Trophoblast cell (in vitro differentiated cells and primary cell): ENCODE results near the gene VRTN.
"Not testable (repeated sequence)": the region's sequence is repeated elsewhere in the genome, so short reads cannot be mapped to it uniquely, and the experiment has no call there.

Experiments used
- DNase-seq, 2 donors: peaks; one replicate each; pipeline ENCODE4 v3.0.0-alpha.2; 2016
- H2AFZ ChIP-seq: 2 replicates; pipeline ENCODE4 v1.6.1; 2013; ENCODE audit warnings: low read length, moderate library complexity, mild to moderate bottlenecking; ENCODE audit not compliant: insufficient read depth, poor library complexity
- H2AK5ac ChIP-seq: 2 replicates; pipeline ENCODE4 v1.6.1; 2013; ENCODE audit warnings: mild to moderate bottlenecking, low read length
- H2BK120ac ChIP-seq: 2 replicates; pipeline ENCODE4 v1.6.1; 2013; ENCODE audit warnings: low read length, mild to moderate bottlenecking, moderate library complexity; ENCODE audit not compliant: insufficient read depth, poor library complexity
- H2BK12ac ChIP-seq: 2 replicates; pipeline ENCODE4 v1.6.1; 2013; ENCODE audit warnings: mild to moderate bottlenecking, low read length, moderate library complexity
- H2BK5ac ChIP-seq: 2 replicates; pipeline ENCODE4 v1.6.1; 2013; ENCODE audit warnings: low read length, low read depth, moderate library complexity, mild to moderate bottlenecking; ENCODE audit not compliant: poor library complexity
- H3K14ac ChIP-seq: 2 replicates; pipeline ENCODE4 v1.6.1; 2013; ENCODE audit warnings: mild to moderate bottlenecking, low read length
- H3K18ac ChIP-seq: 2 replicates; pipeline ENCODE4 v1.6.1; 2013; ENCODE audit warnings: mild to moderate bottlenecking, low read length
- H3K23ac ChIP-seq: 2 replicates; pipeline ENCODE4 v1.6.1; 2013; ENCODE audit warnings: low read length
- H3K27ac ChIP-seq: 2 replicates; pipeline ENCODE4 v1.5.1; 2013; ENCODE audit warnings: low read depth, mild to moderate bottlenecking, inconsistent platforms, low read length, moderate library complexity
- H3K27me3 ChIP-seq: 2 replicates; pipeline ENCODE4 v1.6.1; 2013; ENCODE audit warnings: inconsistent platforms, mild to moderate bottlenecking, low read length, moderate library complexity; ENCODE audit not compliant: insufficient read depth
- H3K36me3 ChIP-seq, 2 experiments: 1 replicate in 1 of 2; 2 replicates in 1 of 2; pipeline ENCODE4 v1.6.1; 2013; ENCODE audit warnings: low read length in 2 of 2, mild to moderate bottlenecking in 2 of 2, moderate library complexity in 1 of 2; ENCODE audit not compliant: insufficient read depth in 2 of 2, control insufficient read depth in 1 of 2
- H3K4ac ChIP-seq: 2 replicates; pipeline ENCODE4 v1.6.1; 2013; ENCODE audit warnings: low read depth, mild to moderate bottlenecking, low read length, moderate library complexity
- H3K4me1 ChIP-seq, 2 experiments: 1 replicate in 1 of 2; 2 replicates in 1 of 2; pipeline ENCODE4 v1.6.1; 2013; ENCODE audit warnings: low read length in 2 of 2, mild to moderate bottlenecking in 2 of 2, moderate library complexity in 1 of 2; ENCODE audit not compliant: insufficient read depth in 2 of 2, control insufficient read depth in 1 of 2
- H3K4me2 ChIP-seq: 2 replicates; pipeline ENCODE4 v1.6.1; 2013; ENCODE audit warnings: inconsistent platforms, mild to moderate bottlenecking, low read length, moderate library complexity
- H3K4me3 ChIP-seq: 2 replicates; pipeline ENCODE4 v1.5.1; 2013; ENCODE audit warnings: mild to moderate bottlenecking, low read depth, low read length, inconsistent platforms
- H3K79me1 ChIP-seq: one replicate; pipeline ENCODE4 v1.6.1; 2013; ENCODE audit warnings: low read length
- H3K79me2 ChIP-seq: 2 replicates; pipeline ENCODE4 v1.6.1; 2013; ENCODE audit warnings: low read length, mild to moderate bottlenecking; ENCODE audit not compliant: control insufficient read depth, insufficient read depth, poor library complexity
- H3K9ac ChIP-seq: 2 replicates; pipeline ENCODE4 v1.6.1; 2013; ENCODE audit warnings: mild to moderate bottlenecking, low read length
- H3K9me3 ChIP-seq: 2 replicates; pipeline ENCODE4 v1.6.1; 2013; ENCODE audit warnings: low read depth, mild to moderate bottlenecking, control low read depth, inconsistent platforms, low read length; ENCODE audit not compliant: insufficient read depth
- H4K12ac ChIP-seq: 2 replicates; pipeline ENCODE4 v1.6.1; 2013; ENCODE audit warnings: low read depth, mild to moderate bottlenecking, low read length, moderate library complexity
- H4K8ac ChIP-seq: 2 replicates; pipeline ENCODE4 v1.6.1; 2013; ENCODE audit warnings: low read depth, mild to moderate bottlenecking, low read length, moderate library complexity
- H4K91ac ChIP-seq: one replicate; pipeline ENCODE4 v1.6.1; 2013; ENCODE audit warnings: low read depth, mild to moderate bottlenecking, low read length, moderate library complexity
- WGBS: extraction: QIAGEN DNeasy Blood & Tissue Kit; methylation state at CpG from one replicate; pipeline ENCODE4 v1.1.7; 2013; ENCODE audit warnings: missing lambda C conversion rate; ENCODE audit not compliant: insufficient read length, insufficient coverage; ENCODE audit errors: extremely low coverage; 5-methylcytosine and 5-hydroxymethylcytosine counted together

VRTN gene

GRCh38 chr14:74326369-74327152 is 21.7 kb upstream of the VRTN start:
- H3K9me3 ChIP-seq: no peaks in the 10 kb centered on the region
- H3K23ac ChIP-seq: no peak overlapping the region
- H2AFZ ChIP-seq: no peak overlapping the region
- H3K14ac ChIP-seq: no peak overlapping the region
- no peak overlapping the region for H3K27ac ChIP-seq
- no peak overlapping the region for H3K18ac ChIP-seq
- H4K8ac ChIP-seq: no peak overlapping the region
- no CpG with 5 or more reads among the region's 10 CpGs for WGBS
- no peak overlapping the region for H2BK5ac ChIP-seq
- no peak overlapping the region for H3K4ac ChIP-seq
- no peak overlapping the region for H3K9ac ChIP-seq
- no peaks in the 10 kb centered on the region for H3K79me1 ChIP-seq
- H2AK5ac ChIP-seq: no peak overlapping the region
- no peak overlapping the region for H2BK12ac ChIP-seq
- no peaks in the 10 kb centered on the region for H3K79me2 ChIP-seq
- H3K4me1 ChIP-seq: peaks cover 5 to 11% of the 10 kb centered on the region in 2 experiments
- no peak overlapping the region for H4K12ac ChIP-seq
- no peaks in the 10 kb centered on the region for H3K36me3 ChIP-seq
- no peak overlapping the region for H4K91ac ChIP-seq
- H3K27me3 ChIP-seq: no peaks in the 10 kb centered on the region
- H3K4me3 ChIP-seq: no peak overlapping the region
- DNase-seq: no peak
- H3K4me2 ChIP-seq: no peak overlapping the region
- H2BK120ac ChIP-seq: no peak overlapping the region

GRCh38 chr14:74329950-74330552 is 18.2 kb upstream of the VRTN start:
- not testable (repeated sequence) for H3K79me1 ChIP-seq, H2BK12ac ChIP-seq, H2BK120ac ChIP-seq, H3K36me3 ChIP-seq, H3K9ac ChIP-seq, H4K8ac ChIP-seq, H3K27me3 ChIP-seq, H3K14ac ChIP-seq, H3K9me3 ChIP-seq, H3K27ac ChIP-seq, H2BK5ac ChIP-seq, H3K23ac ChIP-seq, H3K79me2 ChIP-seq, H2AK5ac ChIP-seq, H4K91ac ChIP-seq, H3K4me2 ChIP-seq, H2AFZ ChIP-seq, H3K4me3 ChIP-seq, DNase-seq, H4K12ac ChIP-seq, H3K18ac ChIP-seq, H3K4ac ChIP-seq
- no CpG with 5 or more reads among the region's 9 CpGs for WGBS
- H3K4me1 ChIP-seq: peaks cover 5 to 11% of the 10 kb centered on the region in 2 experiments

GRCh38 chr14:74333909-74334308 is 14.4 kb upstream of the VRTN start:
- no peak overlapping the region for H4K12ac ChIP-seq
- no peak overlapping the region for H3K23ac ChIP-seq
- H2AK5ac ChIP-seq: no peak overlapping the region
- H3K4me1 ChIP-seq: no peaks in the 10 kb centered on the region
- no peaks in the 10 kb centered on the region for H3K27me3 ChIP-seq
- H2BK5ac ChIP-seq: no peak overlapping the region
- WGBS: no CpG with 5 or more reads among the region's 4 CpGs
- H4K91ac ChIP-seq: no peak overlapping the region
- no peak overlapping the region for H3K4ac ChIP-seq
- H3K9ac ChIP-seq: no peak overlapping the region
- no peak overlapping the region for H2BK120ac ChIP-seq
- H3K4me2 ChIP-seq: no peak overlapping the region
- H3K79me1 ChIP-seq: no peaks in the 10 kb centered on the region
- no peak overlapping the region for H3K4me3 ChIP-seq
- DNase-seq: peak; percentile 4 to 61
- H3K79me2 ChIP-seq: no peaks in the 10 kb centered on the region
- H2BK12ac ChIP-seq: no peak overlapping the region
- no peak overlapping the region for H2AFZ ChIP-seq
- H3K14ac ChIP-seq: no peak overlapping the region
- no peak overlapping the region for H3K27ac ChIP-seq
- H3K36me3 ChIP-seq: no peaks in the 10 kb centered on the region
- no peak overlapping the region for H4K8ac ChIP-seq
- H3K9me3 ChIP-seq: no peaks in the 10 kb centered on the region
- H3K18ac ChIP-seq: no peak overlapping the region

GRCh38 chr14:74346341-74346740 is 1.9 kb upstream of the VRTN start:
- no CpG with 5 or more reads among the region's 2 CpGs for WGBS
- H3K79me1 ChIP-seq: no peaks in the 10 kb centered on the region

More at GRCh38 chr14:74346341-74346740, 1.9 kb upstream of the VRTN start:
- no peak overlapping the region for H3K9ac ChIP-seq
- no peak overlapping the region for H2BK12ac ChIP-seq
- H4K8ac ChIP-seq: no peak overlapping the region
- no peak overlapping the region for H3K27ac ChIP-seq
- H3K23ac ChIP-seq: no peak overlapping the region
- H3K4ac ChIP-seq: no peak overlapping the region
- no peaks in the 10 kb centered on the region for H3K9me3 ChIP-seq
- H3K4me1 ChIP-seq: peaks cover 7 to 13% of the 10 kb centered on the region in 2 experiments
- H2BK5ac ChIP-seq: no peak overlapping the region
- no peak overlapping the region for H4K91ac ChIP-seq
- H3K27me3 ChIP-seq: no peaks in the 10 kb centered on the region
- H2AK5ac ChIP-seq: no peak overlapping the region
- no peak overlapping the region for H3K4me2 ChIP-seq
- H3K36me3 ChIP-seq: no peaks in the 10 kb centered on the region
- no peak overlapping the region for H2BK120ac ChIP-seq
- H3K79me2 ChIP-seq: no peaks in the 10 kb centered on the region
- no peak overlapping the region for H2AFZ ChIP-seq
- DNase-seq: no peak
- no peak overlapping the region for H4K12ac ChIP-seq
- no peak overlapping the region for H3K14ac ChIP-seq
- no peak overlapping the region for H3K18ac ChIP-seq
- H3K4me3 ChIP-seq: no peak overlapping the region
